ENCODE measurements around the gene PRKCE.

The PRKCE gene

DNA sequence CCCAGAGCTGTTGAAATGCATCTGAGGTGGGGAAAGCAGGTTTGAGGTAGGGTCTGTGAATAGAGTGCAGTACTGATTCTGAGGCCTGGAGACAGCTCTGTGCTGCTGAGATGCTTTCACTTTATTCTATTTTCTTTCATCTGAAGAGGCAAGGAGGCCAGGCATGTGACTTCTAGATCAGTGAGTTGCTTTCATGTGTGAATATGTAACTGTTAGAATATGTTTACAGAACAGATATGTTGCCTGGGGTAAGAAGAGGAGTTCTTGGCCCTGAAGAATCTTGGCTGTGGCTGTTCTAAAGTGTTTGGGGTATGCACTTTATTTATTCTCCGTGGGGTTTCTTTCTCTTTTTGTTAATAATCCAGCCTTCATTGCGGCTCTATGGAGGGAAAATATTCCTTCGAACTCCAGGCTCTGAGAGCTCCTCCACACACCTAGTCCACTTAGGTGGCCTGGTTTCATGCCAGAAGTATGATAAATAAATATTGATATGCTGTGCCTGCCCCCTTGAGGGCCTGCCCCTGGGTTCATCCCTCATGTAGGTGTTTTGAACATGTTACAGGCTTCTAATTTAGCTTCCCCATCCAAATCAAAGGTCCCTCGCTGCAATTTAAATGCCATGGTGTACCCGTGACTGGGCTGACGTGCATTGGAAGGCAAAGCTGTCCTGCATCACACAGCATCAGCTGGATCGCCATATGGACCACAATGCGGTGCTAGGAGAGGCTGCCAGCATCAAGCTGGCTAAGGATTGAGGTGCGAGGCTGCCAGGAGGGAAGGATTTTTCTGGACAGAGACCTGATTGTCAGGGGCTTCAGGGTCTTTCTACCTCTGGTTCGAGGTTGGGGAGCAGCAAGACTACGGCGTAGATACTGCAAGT lies 102.9 kb downstream of the PRKCE start:
- ChIA-PET CTCF (no interaction called here), POLR2A (ENCODE audit: low non-redundant PET) (no interaction called here)
- TF ChIP-seq, protein P1, sequence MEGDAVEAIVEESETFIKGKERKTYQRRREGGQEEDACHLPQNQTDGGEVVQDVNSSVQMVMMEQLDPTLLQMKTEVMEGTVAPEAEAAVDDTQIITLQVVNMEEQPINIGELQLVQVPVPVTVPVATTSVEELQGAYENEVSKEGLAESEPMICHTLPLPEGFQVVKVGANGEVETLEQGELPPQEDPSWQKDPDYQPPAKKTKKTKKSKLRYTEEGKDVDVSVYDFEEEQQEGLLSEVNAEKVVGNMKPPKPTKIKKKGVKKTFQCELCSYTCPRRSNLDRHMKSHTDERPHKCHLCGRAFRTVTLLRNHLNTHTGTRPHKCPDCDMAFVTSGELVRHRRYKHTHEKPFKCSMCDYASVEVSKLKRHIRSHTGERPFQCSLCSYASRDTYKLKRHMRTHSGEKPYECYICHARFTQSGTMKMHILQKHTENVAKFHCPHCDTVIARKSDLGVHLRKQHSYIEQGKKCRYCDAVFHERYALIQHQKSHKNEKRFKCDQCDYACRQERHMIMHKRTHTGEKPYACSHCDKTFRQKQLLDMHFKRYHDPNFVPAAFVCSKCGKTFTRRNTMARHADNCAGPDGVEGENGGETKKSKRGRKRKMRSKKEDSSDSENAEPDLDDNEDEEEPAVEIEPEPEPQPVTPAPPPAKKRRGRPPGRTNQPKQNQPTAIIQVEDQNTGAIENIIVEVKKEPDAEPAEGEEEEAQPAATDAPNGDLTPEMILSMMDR (conservative IDR thresholded peaks at IDR 0.05; ENCODE audit: low read depth) = no peak
- H3K27ac ChIP-seq = no peak overlapping the region
- no peak for DNase-seq (ENCODE audit: low spot score)

DNA sequence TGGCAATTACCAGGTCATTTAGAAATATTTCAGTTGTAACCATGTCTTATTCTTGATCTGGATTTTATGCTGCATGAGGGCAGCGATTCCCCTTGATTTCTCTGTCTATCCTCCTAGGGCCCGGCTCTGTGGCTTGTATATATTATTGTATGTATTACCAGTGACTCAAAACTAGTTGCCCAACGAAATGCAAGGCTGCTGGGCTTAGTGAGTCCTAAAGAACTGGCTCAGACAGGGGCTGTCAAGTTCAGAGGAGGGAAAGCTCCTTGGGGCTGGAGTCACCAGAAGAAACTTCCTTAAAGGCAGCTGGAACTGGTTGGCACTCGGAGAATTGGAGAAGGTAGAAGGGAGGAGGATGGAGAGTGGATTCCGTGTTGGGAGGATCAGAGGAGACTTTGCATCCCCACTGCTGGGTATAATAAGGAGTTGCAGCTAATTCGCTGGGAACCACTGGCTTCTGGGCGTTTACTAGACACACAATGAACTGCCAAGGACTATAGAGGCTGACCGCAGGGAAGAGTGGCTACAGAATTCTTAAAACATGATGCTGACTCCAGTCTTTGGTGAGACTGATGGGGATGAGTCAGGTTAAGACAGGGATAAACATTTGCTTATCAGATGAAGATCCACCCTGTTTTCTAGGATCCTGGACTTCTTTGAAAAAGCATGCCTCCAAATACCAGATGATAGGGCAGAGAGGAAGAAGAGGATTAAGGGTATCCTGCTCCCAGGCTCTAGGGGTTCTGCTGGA lies 104.3 kb downstream of the PRKCE start:
- TF ChIP-seq, protein P1 (conservative IDR thresholded peaks at IDR 0.05; ENCODE audit: low read depth) = no peak
- no peak overlapping the region for H3K27ac ChIP-seq
- POLR2A ChIA-PET (ENCODE audit: low non-redundant PET) = no interaction called here
- CTCF ChIA-PET = no interaction called here
- no peak for DNase-seq (ENCODE audit: low spot score)

DNA sequence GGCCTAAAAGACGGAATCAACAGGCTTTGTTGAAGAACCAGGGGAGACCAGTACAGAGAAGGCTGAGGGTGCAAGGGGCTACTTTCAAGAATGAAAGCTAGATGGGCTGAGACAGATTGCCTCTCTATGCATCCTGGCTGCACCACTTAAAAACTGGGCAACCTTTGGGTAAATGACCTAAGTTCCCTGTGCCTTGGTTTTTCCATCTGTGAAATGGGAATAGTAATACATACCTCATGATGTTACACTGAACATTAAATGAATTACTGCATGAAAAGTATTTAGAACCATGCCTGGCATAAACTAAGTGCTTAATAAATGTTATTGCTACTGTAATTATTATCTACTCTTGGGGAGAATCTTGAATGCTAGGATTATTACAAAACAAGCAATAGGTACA lies 106.5 kb downstream of the PRKCE start:
- TF ChIP-seq, protein P1 (conservative IDR thresholded peaks at IDR 0.05; ENCODE audit: low read depth) = no peak
- DNase-seq (ENCODE audit: low spot score) = no peak
- POLR2A ChIA-PET (ENCODE audit: low non-redundant PET) = interaction anchor here (0.6 kb wide), 1 partner anchor 14 kb away, joined by 4 read pairs; no protein-coding TSS in a partner anchor
- CTCF ChIA-PET = no interaction called here
- no peak overlapping the region for H3K27ac ChIP-seq

DNA sequence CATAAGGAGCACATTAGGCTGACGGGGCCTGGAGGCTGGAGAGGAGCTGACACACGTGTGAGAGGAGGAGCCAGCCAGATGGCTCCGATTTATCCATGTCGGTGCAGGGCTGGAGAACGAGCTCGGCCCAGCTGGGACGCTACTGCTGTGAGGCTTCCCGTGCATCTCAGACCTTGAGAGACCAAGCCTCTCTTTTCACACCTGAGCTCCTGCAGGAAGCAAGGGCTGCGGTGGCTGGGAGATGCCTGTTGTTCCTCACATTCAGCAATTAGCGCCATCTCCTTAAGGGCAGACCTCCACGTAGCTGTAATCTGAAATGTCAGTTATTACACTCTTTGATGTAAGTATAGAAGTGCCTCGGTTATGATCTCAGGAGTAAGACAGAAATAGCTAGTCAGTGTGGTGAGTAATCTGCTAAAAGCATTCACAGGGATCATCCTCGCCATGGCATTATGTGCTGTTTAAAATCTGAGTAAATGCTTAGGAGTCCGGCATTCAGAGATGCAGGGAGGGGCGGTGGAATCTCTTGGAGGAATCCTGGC lies 107.9 kb downstream of the PRKCE start:
- CTCF ChIA-PET = interaction anchor here (0.7 kb wide), 1 partner anchor 19 kb away, joined by 3 read pairs; no protein-coding TSS in a partner anchor
- no peak overlapping the region for H3K27ac ChIP-seq

DNA sequence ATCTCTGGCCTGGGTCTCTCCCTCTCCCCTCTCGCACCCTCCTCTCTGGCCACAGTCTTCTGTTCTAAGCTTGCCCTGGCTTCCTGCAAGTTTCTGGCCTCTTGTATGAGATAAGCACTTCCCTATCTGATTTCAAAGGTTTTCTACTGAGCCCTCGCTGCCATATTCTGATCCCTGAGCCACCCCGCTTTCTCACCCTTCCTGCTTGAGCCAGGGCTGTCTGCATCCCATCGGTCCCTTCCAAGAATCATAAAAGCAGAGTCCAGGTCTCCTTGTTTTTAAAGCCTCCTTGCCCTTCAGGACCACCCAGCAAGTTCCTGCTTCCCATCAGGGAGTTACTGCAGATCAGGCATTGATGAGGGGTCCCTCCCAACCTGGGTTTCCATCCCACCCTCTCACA lies 110.2 kb downstream of the PRKCE start:
- no peak overlapping the region for H3K27ac ChIP-seq
- no peak for DNase-seq (ENCODE audit: low spot score)
- TF ChIP-seq, protein P1 (conservative IDR thresholded peaks at IDR 0.05; ENCODE audit: low read depth) = no peak
- POLR2A ChIA-PET (ENCODE audit: low non-redundant PET) = no interaction called here
- CTCF ChIA-PET = no interaction called here

More for the DNA sequence above, 107.9 kb downstream of the PRKCE start:
- DNase-seq (ENCODE audit: low spot score) = no peak
- POLR2A ChIA-PET (ENCODE audit: low non-redundant PET) = no interaction called here
- TF ChIP-seq, protein P1 (conservative IDR thresholded peaks at IDR 0.05; ENCODE audit: low read depth) = no peak

DNA sequence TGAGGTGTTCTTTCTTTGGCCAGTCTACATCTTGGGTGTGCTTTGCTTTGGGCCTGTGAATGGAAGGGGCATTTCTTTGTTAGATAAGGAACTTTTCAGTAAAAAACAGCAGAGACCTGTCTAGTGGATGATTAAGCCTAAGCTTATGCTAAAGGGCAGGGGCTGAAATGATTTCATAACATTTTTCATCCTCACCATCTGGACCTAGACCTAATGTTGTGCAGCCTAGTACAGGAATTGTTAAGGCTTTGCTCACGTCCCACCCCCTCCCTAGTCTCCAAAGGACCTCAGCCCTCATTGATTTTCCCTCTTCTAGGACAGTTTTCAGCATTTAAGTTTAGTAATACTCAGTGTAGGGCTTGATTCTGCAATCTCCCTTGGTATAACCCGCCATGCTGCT lies 111.8 kb downstream of the PRKCE start:
- no peak for DNase-seq (ENCODE audit: low spot score)
- no peak overlapping the region for H3K27ac ChIP-seq
- ChIA-PET CTCF (interaction anchor here (1.0 kb wide), 1 partner anchor 120 kb away, joined by 3 read pairs; no protein-coding TSS in a partner anchor), POLR2A (ENCODE audit: low non-redundant PET) (no interaction called here)
- TF ChIP-seq, protein P1 (conservative IDR thresholded peaks at IDR 0.05; ENCODE audit: low read depth) = no peak

All from RWPE1 (cell line).